HEK293 (cell line): Measurements from ENCODE around the gene PCBD1.

ENCODE experiments used
- CTCF ChIA-PET: fragments of 350-600 bp; formaldehyde crosslinking; extraction: SDS; loops from one replicate; lab custom pipeline; 2021; ENCODE audit warnings: antibody characterized with exemption; lab: Yijun Ruan, JAX
- POLR2A ChIA-PET: fragments of 300-600 bp; formaldehyde crosslinking; extraction: SDS; loops from one replicate; lab custom pipeline; 2020; ENCODE audit warnings: antibody characterized with exemption, inconsistent platforms; lab: Yijun Ruan, JAX
- H3K27ac ChIP-seq: fragments of 200-500 bp; sonication (Bioruptor generic); 2 replicates; pipeline ENCODE4 v1.5.1; 2014; ENCODE audit warnings: low read depth, low read length, control low read depth, inconsistent platforms; ENCODE audit errors: extremely low read depth
- H3K36me3 ChIP-seq, 2 experiments: fragments of 200-500 bp in 1 of 2; sonication (Bioruptor generic) in 1 of 2; 1 replicate in 1 of 2; 2 replicates in 1 of 2; pipeline ENCODE4 v1.5.1; 2014 to 2017; ENCODE audit warnings: inconsistent platforms in 2 of 2, low read length in 2 of 2; ENCODE audit not compliant: control insufficient read depth in 2 of 2, insufficient read depth in 1 of 2
- H3K4me1 ChIP-seq: fragments of 200-500 bp; sonication (Bioruptor generic); 2 replicates; pipeline ENCODE4 v1.5.1; 2014; ENCODE audit warnings: mild to moderate bottlenecking, low read length, inconsistent platforms; ENCODE audit not compliant: control insufficient read depth, insufficient read depth
- H3K4me3 ChIP-seq: 2 replicates; pipeline ENCODE4 v1.5.1; 2011; ENCODE audit warnings: low read depth, mild to moderate bottlenecking, control low read depth, low read length, moderate library complexity
- H3K9me3 ChIP-seq: fragments of 200-500 bp; sonication (Bioruptor generic); 2 replicates; pipeline ENCODE4 v1.5.1; 2014; ENCODE audit warnings: low read depth, low read length, inconsistent platforms; ENCODE audit not compliant: control insufficient read depth, insufficient read depth
- HOXA7 ChIP-seq: sonication (generic); formaldehyde crosslinking; IDR thresholded peaks from 2 replicates; pipeline ENCODE4 v1.8.1; 2022; ENCODE audit warnings: missing genetic modification reagents, borderline replicate concordance
- KLF9 ChIP-seq: fragments of 450-650 bp; formaldehyde crosslinking; IDR thresholded peaks from 2 replicates; pipeline ENCODE4 v1.5.1; 2016; ENCODE audit warnings: missing biosample characterization, missing genetic modification characterization, low read depth
- REPIN1 ChIP-seq: fragments of 450-650 bp; formaldehyde crosslinking; IDR thresholded peaks from 2 replicates; pipeline ENCODE4 v1.5.1; 2017; ENCODE audit warnings: missing biosample characterization, missing genetic modification characterization, low read depth
- SP7 ChIP-seq: fragments of 450-650 bp; formaldehyde crosslinking; IDR thresholded peaks from 2 replicates; pipeline ENCODE4 v1.5.1; 2016; ENCODE audit warnings: missing biosample characterization, missing genetic modification characterization
- TCF7L2 ChIP-seq: IDR thresholded peaks from 2 replicates; pipeline ENCODE4 v1.6.1; 2011; ENCODE audit warnings: low read depth, mild to moderate bottlenecking, inconsistent platforms, low read length, moderate library complexity, borderline replicate concordance
- TRIM28 ChIP-seq: IDR thresholded peaks from 2 replicates; pipeline ENCODE4 v1.6.1; 2011; ENCODE audit warnings: low read length, control low read depth, borderline replicate concordance
- ZBTB8A ChIP-seq: fragments of 450-650 bp; formaldehyde crosslinking; IDR thresholded peaks from 2 replicates; pipeline ENCODE4 v1.5.1; 2016; ENCODE audit warnings: missing biosample characterization, missing genetic modification characterization
- ZNF140 ChIP-seq: fragments of 450-650 bp; formaldehyde crosslinking; IDR thresholded peaks from 2 replicates; pipeline ENCODE4 v1.5.1; 2016; ENCODE audit warnings: missing biosample characterization, missing genetic modification characterization
- ZNF404 ChIP-seq: fragments of 450-650 bp; formaldehyde crosslinking; IDR thresholded peaks from 2 replicates; pipeline ENCODE4 v1.5.1; 2017; ENCODE audit warnings: missing biosample characterization, missing genetic modification characterization
- ZNF600 ChIP-seq: fragments of 450-650 bp; formaldehyde crosslinking; IDR thresholded peaks from 2 replicates; pipeline ENCODE4 v1.5.1; 2016; ENCODE audit warnings: missing biosample characterization, missing genetic modification characterization
- ZNF621 ChIP-seq: fragments of 450-650 bp; formaldehyde crosslinking; IDR thresholded peaks from 2 replicates; pipeline ENCODE4 v1.5.1; 2017; ENCODE audit warnings: missing biosample characterization, missing genetic modification characterization
- ZNF658 ChIP-seq: fragments of 450-650 bp; formaldehyde crosslinking; IDR thresholded peaks from 2 replicates; pipeline ENCODE4; 2016; ENCODE audit warnings: missing biosample characterization, missing genetic modification characterization
- ZNF670 ChIP-seq: fragments of 450-650 bp; formaldehyde crosslinking; IDR thresholded peaks from 2 replicates; pipeline ENCODE4 v1.5.1; 2016; ENCODE audit warnings: missing biosample characterization, missing genetic modification characterization, low read depth
- ZNF843 ChIP-seq: fragments of 450-650 bp; formaldehyde crosslinking; IDR thresholded peaks from 2 replicates; pipeline ENCODE4 v1.5.1; 2016; ENCODE audit warnings: missing biosample characterization, missing genetic modification characterization
- TF ChIP-seq, protein P1 (sequence below): fragments of 450-650 bp; formaldehyde crosslinking; IDR thresholded peaks from 2 replicates; pipeline ENCODE4 v1.5.1; 2017; ENCODE audit warnings: missing biosample characterization, missing genetic modification characterization
- TF ChIP-seq, protein P2 (sequence below): fragments of 450-650 bp; formaldehyde crosslinking; IDR thresholded peaks from 2 replicates; pipeline ENCODE4 v1.5.1; 2016; ENCODE audit warnings: missing biosample characterization, missing genetic modification characterization, borderline replicate concordance
- TF ChIP-seq, protein P3 (sequence below): fragments of 450-650 bp; formaldehyde crosslinking; IDR thresholded peaks from 2 replicates; pipeline ENCODE4 v1.5.1; 2017; ENCODE audit warnings: missing biosample characterization, missing genetic modification characterization

PCBD1 gene

DNA sequence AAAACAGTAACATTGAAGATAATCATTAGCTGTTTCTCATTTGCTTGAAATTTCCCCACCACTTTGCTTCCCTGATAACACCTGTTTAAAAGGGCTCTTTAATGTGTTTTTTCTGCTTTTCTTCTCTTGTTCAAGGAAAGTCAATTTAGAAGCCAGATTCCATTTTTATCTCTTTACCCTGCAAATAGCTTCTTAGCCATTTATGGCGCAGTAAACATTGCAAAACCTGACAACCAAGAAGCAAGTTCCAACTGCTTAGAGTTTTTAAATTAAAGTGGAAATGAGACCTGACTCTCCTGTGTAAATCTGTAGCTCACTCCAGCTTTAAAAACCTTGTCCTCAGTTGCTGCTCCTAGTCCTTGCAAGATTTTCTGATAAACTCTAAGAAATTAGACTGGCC is 42.5 kb downstream of the PCBD1 start:
- no peak for TF ChIP-seq ZNF670 (tag by site-specific recombination)
- TF ChIP-seq HOXA7 (CRISPR knock-in tag), result no peak
- TF ChIP-seq, protein P1, sequence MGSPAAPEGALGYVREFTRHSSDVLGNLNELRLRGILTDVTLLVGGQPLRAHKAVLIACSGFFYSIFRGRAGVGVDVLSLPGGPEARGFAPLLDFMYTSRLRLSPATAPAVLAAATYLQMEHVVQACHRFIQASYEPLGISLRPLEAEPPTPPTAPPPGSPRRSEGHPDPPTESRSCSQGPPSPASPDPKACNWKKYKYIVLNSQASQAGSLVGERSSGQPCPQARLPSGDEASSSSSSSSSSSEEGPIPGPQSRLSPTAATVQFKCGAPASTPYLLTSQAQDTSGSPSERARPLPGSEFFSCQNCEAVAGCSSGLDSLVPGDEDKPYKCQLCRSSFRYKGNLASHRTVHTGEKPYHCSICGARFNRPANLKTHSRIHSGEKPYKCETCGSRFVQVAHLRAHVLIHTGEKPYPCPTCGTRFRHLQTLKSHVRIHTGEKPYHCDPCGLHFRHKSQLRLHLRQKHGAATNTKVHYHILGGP, result no peak
- TF ChIP-seq, protein P2, sequence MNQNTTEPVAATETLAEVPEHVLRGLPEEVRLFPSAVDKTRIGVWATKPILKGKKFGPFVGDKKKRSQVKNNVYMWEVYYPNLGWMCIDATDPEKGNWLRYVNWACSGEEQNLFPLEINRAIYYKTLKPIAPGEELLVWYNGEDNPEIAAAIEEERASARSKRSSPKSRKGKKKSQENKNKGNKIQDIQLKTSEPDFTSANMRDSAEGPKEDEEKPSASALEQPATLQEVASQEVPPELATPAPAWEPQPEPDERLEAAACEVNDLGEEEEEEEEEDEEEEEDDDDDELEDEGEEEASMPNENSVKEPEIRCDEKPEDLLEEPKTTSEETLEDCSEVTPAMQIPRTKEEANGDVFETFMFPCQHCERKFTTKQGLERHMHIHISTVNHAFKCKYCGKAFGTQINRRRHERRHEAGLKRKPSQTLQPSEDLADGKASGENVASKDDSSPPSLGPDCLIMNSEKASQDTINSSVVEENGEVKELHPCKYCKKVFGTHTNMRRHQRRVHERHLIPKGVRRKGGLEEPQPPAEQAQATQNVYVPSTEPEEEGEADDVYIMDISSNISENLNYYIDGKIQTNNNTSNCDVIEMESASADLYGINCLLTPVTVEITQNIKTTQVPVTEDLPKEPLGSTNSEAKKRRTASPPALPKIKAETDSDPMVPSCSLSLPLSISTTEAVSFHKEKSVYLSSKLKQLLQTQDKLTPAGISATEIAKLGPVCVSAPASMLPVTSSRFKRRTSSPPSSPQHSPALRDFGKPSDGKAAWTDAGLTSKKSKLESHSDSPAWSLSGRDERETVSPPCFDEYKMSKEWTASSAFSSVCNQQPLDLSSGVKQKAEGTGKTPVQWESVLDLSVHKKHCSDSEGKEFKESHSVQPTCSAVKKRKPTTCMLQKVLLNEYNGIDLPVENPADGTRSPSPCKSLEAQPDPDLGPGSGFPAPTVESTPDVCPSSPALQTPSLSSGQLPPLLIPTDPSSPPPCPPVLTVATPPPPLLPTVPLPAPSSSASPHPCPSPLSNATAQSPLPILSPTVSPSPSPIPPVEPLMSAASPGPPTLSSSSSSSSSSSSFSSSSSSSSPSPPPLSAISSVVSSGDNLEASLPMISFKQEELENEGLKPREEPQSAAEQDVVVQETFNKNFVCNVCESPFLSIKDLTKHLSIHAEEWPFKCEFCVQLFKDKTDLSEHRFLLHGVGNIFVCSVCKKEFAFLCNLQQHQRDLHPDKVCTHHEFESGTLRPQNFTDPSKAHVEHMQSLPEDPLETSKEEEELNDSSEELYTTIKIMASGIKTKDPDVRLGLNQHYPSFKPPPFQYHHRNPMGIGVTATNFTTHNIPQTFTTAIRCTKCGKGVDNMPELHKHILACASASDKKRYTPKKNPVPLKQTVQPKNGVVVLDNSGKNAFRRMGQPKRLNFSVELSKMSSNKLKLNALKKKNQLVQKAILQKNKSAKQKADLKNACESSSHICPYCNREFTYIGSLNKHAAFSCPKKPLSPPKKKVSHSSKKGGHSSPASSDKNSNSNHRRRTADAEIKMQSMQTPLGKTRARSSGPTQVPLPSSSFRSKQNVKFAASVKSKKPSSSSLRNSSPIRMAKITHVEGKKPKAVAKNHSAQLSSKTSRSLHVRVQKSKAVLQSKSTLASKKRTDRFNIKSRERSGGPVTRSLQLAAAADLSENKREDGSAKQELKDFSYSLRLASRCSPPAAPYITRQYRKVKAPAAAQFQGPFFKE (tag by site-specific recombination), result no peak
- TF ChIP-seq ZNF140, result no peak
- no peak for TF ChIP-seq ZNF843 (tag by site-specific recombination)
- POLR2A ChIA-PET, result no interaction called here
- Histone ChIP-seq H3K27ac (no peak overlapping the region), H3K36me3 (peaks cover 7 to 23% of the 10 kb centered on the region in 2 experiments), H3K9me3 (no peaks in the 10 kb centered on the region), H3K4me3 (no peak overlapping the region), H3K4me1 (peaks cover 3% of the 10 kb centered on the region; the same call in 1 of the 2 replicates)
- CTCF ChIA-PET, result interaction anchor here (0.6 to 0.7 kb wide), 2 partner anchors 34 to 86 kb away, joined by 3 to 6 read pairs; no protein-coding TSS in a partner anchor

DNA sequence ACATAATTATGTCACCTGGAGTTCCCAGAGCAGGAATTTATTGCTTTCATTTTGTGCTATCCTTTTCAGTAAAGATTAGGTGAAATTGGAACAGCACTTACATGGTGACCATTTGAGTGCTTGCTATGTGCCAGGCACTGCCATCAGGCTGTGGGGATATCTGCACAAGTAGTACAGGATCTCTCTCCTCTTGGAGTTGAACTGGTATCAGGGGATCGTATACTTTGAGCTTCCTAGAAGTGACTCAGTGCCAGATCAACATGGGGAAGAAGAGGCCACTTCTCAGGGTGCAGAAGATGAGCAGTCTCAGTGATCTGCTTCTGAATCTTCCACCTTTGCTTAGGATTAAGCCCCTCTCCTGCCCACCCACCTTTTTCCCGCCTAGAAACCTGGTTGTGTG is 43.1 kb downstream of the PCBD1 start:
- ChIA-PET POLR2A (no interaction called here), CTCF (interaction anchor here (0.6 to 0.7 kb wide), 2 partner anchors 34 to 86 kb away, joined by 3 to 6 read pairs; no protein-coding TSS in a partner anchor)
- H3K36me3 ChIP-seq, result peaks cover 2 to 24% of the 10 kb centered on the region in 2 experiments; a peak in 2 of 3 replicates

DNA sequence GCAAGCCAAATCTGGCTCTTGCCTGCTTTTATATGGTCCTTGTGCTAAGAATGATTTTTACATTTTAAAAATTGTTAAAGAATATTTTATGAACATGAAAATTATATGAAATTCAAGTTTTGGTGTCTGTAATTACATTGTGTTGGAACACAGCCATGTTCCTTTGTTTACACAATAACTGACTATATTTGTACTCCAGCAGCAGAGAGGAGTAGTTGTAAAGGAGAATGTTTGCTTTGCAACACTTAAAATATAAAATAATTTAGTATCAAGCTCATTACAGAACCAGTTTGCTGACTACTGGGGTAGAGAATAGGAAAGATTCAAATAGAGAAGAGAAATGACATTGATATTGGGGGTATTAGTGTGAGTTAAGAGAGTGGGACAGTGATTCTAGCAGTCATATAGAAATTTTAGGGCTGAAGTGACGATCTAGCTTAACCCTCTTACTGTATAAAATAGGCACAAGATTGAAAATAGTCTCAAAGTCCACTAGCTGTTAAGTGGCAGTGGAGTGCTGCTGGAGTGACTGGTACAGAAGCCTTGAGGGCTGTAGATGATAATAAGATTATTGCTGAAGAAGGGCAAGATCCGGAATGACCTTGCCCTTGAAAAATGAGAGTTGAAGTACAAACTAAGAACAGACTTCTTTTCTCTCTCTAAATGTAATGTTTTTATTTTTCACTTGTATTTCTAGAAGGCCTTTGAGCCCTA is 44.4 kb downstream of the PCBD1 start:
- Histone ChIP-seq H3K4me3 (no peak overlapping the region), H3K9me3 (no peaks in the 10 kb centered on the region), H3K36me3 (peaks cover 0 to 22% of the 10 kb centered on the region in 2 experiments; a peak in 2 of 3 replicates)
- ChIA-PET POLR2A (no interaction called here), CTCF (interaction anchor here (0.6 kb wide), 1 partner anchor 102 kb away, joined by 3 read pairs; no protein-coding TSS in a partner anchor)
- no peak for TF ChIP-seq ZNF658 (tag by site-specific recombination)
- TF ChIP-seq, protein P3, sequence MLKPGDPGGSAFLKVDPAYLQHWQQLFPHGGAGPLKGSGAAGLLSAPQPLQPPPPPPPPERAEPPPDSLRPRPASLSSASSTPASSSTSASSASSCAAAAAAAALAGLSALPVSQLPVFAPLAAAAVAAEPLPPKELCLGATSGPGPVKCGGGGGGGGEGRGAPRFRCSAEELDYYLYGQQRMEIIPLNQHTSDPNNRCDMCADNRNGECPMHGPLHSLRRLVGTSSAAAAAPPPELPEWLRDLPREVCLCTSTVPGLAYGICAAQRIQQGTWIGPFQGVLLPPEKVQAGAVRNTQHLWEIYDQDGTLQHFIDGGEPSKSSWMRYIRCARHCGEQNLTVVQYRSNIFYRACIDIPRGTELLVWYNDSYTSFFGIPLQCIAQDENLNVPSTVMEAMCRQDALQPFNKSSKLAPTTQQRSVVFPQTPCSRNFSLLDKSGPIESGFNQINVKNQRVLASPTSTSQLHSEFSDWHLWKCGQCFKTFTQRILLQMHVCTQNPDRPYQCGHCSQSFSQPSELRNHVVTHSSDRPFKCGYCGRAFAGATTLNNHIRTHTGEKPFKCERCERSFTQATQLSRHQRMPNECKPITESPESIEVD (tag by site-specific recombination), result peak; percentile 42; the same call in 1 of the 2 replicates
- TF ChIP-seq, all 188 proteins: peak for 1
- H3K27ac ChIP-seq, result no peak overlapping the region
- peaks cover 3% of the 10 kb centered on the region; the same call in 1 of the 2 replicates for H3K4me1 ChIP-seq

More for the DNA sequence above, 43.1 kb downstream of the PCBD1 start:
- Histone ChIP-seq H3K27ac (no peak overlapping the region), H3K9me3 (no peaks in the 10 kb centered on the region), H3K4me3 (no peak overlapping the region), H3K4me1 (peaks cover 3% of the 10 kb centered on the region; the same call in 1 of the 2 replicates)
- TF ChIP-seq TCF7L2 (no peak), SP7 (tag by site-specific recombination) (no peak), KLF9 (tag by site-specific recombination) (no peak), ZNF600 (no peak), TRIM28 (no peak), REPIN1 (tag by site-specific recombination) (no peak), ZBTB8A (tag by site-specific recombination) (no peak), ZNF621 (no peak), ZNF404 (tag by site-specific recombination) (no peak)
